Astrocyte (in vitro differentiated cells and primary cell): ENCODE results near the gene TCF20. TPM values are rescaled to one million over a fixed set of nuclear protein-coding genes. Genes with fewer than 3 reads are reported as not detected.

Experiments
- DNase-seq: peaks from one replicate; pipeline ENCODE4 v3.0.0-alpha.2; 2010; ENCODE audit warnings: low read depth
- FAIRE-seq: peaks from 2 replicates; lab custom pipeline; 2011; peaks lifted over from hg19 to GRCh38; lab: Jason Lieb, UNC
- H2AFZ ChIP-seq: 2 replicates; pipeline ENCODE4 v1.6.0; 2012; ENCODE audit warnings: low read depth, low read length, inconsistent platforms
- H3K27ac ChIP-seq: 2 replicates; pipeline ENCODE4 v1.5.1; 2011; ENCODE audit warnings: low read depth, low read length, inconsistent platforms
- H3K27me3 ChIP-seq: 2 replicates; pipeline ENCODE4 v1.6.0; 2011; ENCODE audit warnings: low read length, inconsistent platforms; ENCODE audit not compliant: insufficient read depth
- H3K36me3 ChIP-seq: 2 replicates; pipeline ENCODE4 v1.5.1; 2011; ENCODE audit warnings: low read length, inconsistent platforms; ENCODE audit not compliant: insufficient read depth
- H3K4me1 ChIP-seq: 2 replicates; pipeline ENCODE4 v1.5.1; 2011; ENCODE audit warnings: low read length, inconsistent platforms; ENCODE audit not compliant: insufficient read depth
- H3K4me2 ChIP-seq: 2 replicates; pipeline ENCODE4 v1.6.0; 2012; ENCODE audit warnings: low read length, inconsistent platforms
- H3K4me3 ChIP-seq: 2 replicates; pipeline ENCODE4 v1.5.1; 2011; ENCODE audit warnings: low read depth, mild to moderate bottlenecking, low read length, inconsistent platforms; ENCODE audit not compliant: insufficient read depth
- H3K79me2 ChIP-seq: 2 replicates; pipeline ENCODE4 v1.6.0; 2012; ENCODE audit warnings: mild to moderate bottlenecking, low read length, inconsistent platforms; ENCODE audit not compliant: insufficient read depth
- H3K9ac ChIP-seq: 2 replicates; pipeline ENCODE4 v1.6.0; 2012; ENCODE audit warnings: mild to moderate bottlenecking, low read length, inconsistent platforms
- H3K9me3 ChIP-seq: 2 replicates; pipeline ENCODE4 v1.5.1; 2012; ENCODE audit warnings: low read depth, mild to moderate bottlenecking, low read length, inconsistent platforms; ENCODE audit not compliant: insufficient read depth
- H4K20me1 ChIP-seq: 2 replicates; pipeline ENCODE4 v1.6.0; 2012; ENCODE audit warnings: low read length, inconsistent platforms; ENCODE audit not compliant: insufficient read depth
- H3K27ac Mint-ChIP-seq: one replicate; pipeline ENCODE4 v1.8.0; 2021; ENCODE audit warnings: mild to moderate bottlenecking, mixed read lengths; ENCODE audit not compliant: unreplicated experiment
- H3K27me3 Mint-ChIP-seq: one replicate; pipeline ENCODE4 v1.8.0; 2021; ENCODE audit warnings: low read depth, mixed read lengths; ENCODE audit not compliant: unreplicated experiment
- H3K36me3 Mint-ChIP-seq: one replicate; pipeline ENCODE4 v1.8.0; 2021; ENCODE audit warnings: low read depth, mixed read lengths; ENCODE audit not compliant: unreplicated experiment
- H3K4me1 Mint-ChIP-seq: one replicate; pipeline ENCODE4 v1.8.0; 2021; ENCODE audit warnings: low read depth, mixed read lengths; ENCODE audit not compliant: unreplicated experiment
- H3K4me3 Mint-ChIP-seq: one replicate; pipeline ENCODE4 v1.8.0; 2021; ENCODE audit warnings: mild to moderate bottlenecking, moderate library complexity, mixed read lengths; ENCODE audit not compliant: unreplicated experiment
- H3K9me3 Mint-ChIP-seq: one replicate; pipeline ENCODE4 v1.8.0; 2021; ENCODE audit warnings: mild to moderate bottlenecking, mixed read lengths; ENCODE audit not compliant: unreplicated experiment
- EZH2 ChIP-seq: IDR thresholded peaks from 2 replicates; pipeline ENCODE4 v1.6.1; 2012; ENCODE audit warnings: mild to moderate bottlenecking, low read length, inconsistent platforms; ENCODE audit not compliant: insufficient read depth
- total RNA-seq: library from RNA; stranded (reverse); gene quantifications from 2 replicates; pipeline ENCODE4 v1.2.1, GENCODE V29; 2021
- TF ChIP-seq, protein P1 (sequence below): IDR thresholded peaks from 2 replicates; pipeline ENCODE4 v1.5.1; 2011; ENCODE audit warnings: low read depth, mild to moderate bottlenecking, inconsistent platforms, low read length, moderate library complexity; ENCODE audit not compliant: insufficient read depth

The TCF20 gene
- total RNA-seq, 1 donor from 2014 or later: 37.6 TPM

DNA sequence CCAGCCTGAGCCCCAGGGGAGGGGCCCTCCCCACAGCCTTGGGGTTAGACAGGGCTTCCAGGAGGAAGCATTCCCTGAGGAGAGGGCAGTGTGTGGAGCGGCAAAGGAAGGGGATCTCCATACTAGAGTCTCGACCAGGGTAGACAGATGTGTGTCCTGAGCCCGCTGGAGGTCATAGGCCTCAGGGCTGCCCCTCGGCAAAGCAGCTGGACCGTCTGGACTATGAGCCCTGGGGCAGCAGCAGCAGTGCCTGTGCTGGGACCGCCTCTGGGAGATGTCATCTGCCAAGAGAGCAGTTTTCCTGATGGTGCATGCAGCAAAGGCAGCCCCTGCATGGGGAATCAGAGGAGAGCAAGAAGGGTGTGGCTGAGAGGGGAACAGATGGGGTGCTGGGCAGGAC is 20.8 kb upstream of the TCF20 start:
- Mint-ChIP-seq H3K4me3 (no peak overlapping the region), H3K27me3 (peaks cover 52% of the 10 kb centered on the region)
- FAIRE-seq: no peak

DNA sequence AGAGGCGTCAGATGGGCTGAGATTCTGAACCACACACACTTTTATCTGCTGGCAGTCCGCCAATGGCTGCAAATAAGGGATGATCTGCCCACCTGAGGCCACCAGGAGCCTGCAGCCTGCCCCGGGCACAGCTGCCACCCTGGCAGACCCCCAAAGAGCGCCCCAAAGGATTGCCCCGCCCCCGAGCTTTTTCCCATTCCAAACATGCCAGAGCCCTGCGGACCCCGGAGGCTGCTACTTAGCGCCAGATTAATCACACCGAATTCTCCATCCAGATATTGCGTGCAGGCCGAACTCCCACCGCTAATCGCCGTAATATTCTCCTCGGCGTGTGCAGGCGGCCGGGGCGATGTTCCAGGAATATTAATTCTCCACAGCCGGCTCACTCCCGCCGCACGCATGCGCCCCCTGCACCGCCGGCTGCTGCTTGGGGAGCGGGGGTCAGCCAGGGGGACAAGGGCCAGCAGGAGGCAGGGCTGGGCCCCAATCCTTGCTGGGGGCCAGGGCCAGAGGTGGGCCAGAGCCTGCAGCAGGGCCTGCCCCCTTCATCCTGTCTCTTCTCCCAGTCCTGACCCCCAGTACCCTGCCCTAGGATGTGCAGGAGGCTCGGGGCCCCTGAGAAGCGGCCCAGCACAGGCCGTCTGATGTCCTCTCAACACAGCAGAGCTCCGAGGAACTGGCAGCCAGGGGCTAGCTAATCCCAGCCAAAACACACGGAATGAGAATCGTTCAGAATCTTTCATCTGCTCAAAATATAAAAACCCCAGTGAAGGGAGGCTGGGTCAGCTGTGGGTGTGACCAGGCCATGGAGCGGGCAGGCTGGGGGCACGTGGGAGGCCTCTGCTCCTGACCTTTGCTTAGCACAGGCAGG is 19.5 kb upstream of the TCF20 start:
- H3K27ac Mint-ChIP-seq: no peak overlapping the region
- TF ChIP-seq, protein P1, sequence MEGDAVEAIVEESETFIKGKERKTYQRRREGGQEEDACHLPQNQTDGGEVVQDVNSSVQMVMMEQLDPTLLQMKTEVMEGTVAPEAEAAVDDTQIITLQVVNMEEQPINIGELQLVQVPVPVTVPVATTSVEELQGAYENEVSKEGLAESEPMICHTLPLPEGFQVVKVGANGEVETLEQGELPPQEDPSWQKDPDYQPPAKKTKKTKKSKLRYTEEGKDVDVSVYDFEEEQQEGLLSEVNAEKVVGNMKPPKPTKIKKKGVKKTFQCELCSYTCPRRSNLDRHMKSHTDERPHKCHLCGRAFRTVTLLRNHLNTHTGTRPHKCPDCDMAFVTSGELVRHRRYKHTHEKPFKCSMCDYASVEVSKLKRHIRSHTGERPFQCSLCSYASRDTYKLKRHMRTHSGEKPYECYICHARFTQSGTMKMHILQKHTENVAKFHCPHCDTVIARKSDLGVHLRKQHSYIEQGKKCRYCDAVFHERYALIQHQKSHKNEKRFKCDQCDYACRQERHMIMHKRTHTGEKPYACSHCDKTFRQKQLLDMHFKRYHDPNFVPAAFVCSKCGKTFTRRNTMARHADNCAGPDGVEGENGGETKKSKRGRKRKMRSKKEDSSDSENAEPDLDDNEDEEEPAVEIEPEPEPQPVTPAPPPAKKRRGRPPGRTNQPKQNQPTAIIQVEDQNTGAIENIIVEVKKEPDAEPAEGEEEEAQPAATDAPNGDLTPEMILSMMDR: no peak
- no peak for TF ChIP-seq EZH2
- Histone ChIP-seq H3K4me3 (no peak overlapping the region), H3K4me1 (no peaks in the 10 kb centered on the region), H2AFZ (no peak overlapping the region), H3K27ac (no peak overlapping the region), H3K36me3 (no peaks in the 10 kb centered on the region), H4K20me1 (peaks cover 60% of the 10 kb centered on the region), H3K27me3 (peaks cover 12% of the 10 kb centered on the region), H3K4me2 (peak overlapping the region; percentile 35), H3K9ac (no peak overlapping the region), H3K79me2 (no peaks in the 10 kb centered on the region), H3K9me3 (no peaks in the 10 kb centered on the region)
- no peaks in the 10 kb centered on the region for H3K4me1 Mint-ChIP-seq
- H3K36me3 Mint-ChIP-seq: no peaks in the 10 kb centered on the region
- peak; percentile 20 for DNase-seq
- no peak overlapping the region for H3K4me3 Mint-ChIP-seq
- no peak for FAIRE-seq
- H3K27me3 Mint-ChIP-seq: peaks cover 59% of the 10 kb centered on the region
- H3K9me3 Mint-ChIP-seq: no peaks in the 10 kb centered on the region

More for the DNA sequence above, 20.8 kb upstream of the TCF20 start:
- H3K9me3 Mint-ChIP-seq: no peaks in the 10 kb centered on the region
- no peak overlapping the region for H3K4me2 ChIP-seq
- no peaks in the 10 kb centered on the region for H3K4me1 Mint-ChIP-seq
- no peak overlapping the region for H3K27ac Mint-ChIP-seq
- H3K36me3 ChIP-seq: no peaks in the 10 kb centered on the region
- no peak overlapping the region for H3K9ac ChIP-seq
- no peak overlapping the region for H3K27ac ChIP-seq
- H3K9me3 ChIP-seq: no peaks in the 10 kb centered on the region
- peaks cover 9% of the 10 kb centered on the region for H3K27me3 ChIP-seq
- no peak for DNase-seq
- H3K36me3 Mint-ChIP-seq: no peaks in the 10 kb centered on the region
- no peak overlapping the region for H2AFZ ChIP-seq
- peaks cover 62% of the 10 kb centered on the region for H4K20me1 ChIP-seq
- H3K4me1 ChIP-seq: no peaks in the 10 kb centered on the region
- H3K79me2 ChIP-seq: no peaks in the 10 kb centered on the region
- TF ChIP-seq, protein P1: no peak
- TF ChIP-seq EZH2: no peak
- H3K4me3 ChIP-seq: no peak overlapping the region

DNA sequence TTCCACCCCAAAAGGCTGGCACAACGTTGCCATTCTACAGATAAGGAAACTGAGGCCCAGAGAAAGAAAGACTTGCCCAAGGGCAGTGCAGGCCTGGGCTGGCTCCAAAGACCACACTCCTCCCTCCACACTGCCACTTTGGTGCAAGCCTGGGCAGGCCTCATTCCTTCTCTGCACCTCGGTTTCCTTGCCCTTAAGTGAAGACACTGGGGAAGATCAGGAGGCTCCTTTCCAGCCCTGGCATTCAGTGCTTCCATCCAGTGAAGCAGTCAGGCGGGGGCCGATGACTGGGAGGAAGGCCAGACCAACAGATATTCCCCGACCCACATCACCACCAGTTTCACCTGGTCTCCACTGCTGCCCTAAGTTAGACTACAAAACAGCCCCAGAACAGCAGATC is 18.3 kb upstream of the TCF20 start:
- no peak overlapping the region for H3K4me2 ChIP-seq
- H3K27ac ChIP-seq: no peak overlapping the region
- no peak overlapping the region for H3K9ac ChIP-seq
- Mint-ChIP-seq H3K4me3 (no peak overlapping the region), H3K9me3 (no peaks in the 10 kb centered on the region), H3K4me1 (no peaks in the 10 kb centered on the region), H3K27ac (no peak overlapping the region), H3K27me3 (peaks cover 62% of the 10 kb centered on the region), H3K36me3 (no peaks in the 10 kb centered on the region)
- H3K27me3 ChIP-seq: peaks cover 23% of the 10 kb centered on the region
- DNase-seq (no peak), FAIRE-seq (no peak)
- H3K9me3 ChIP-seq: no peaks in the 10 kb centered on the region
- no peaks in the 10 kb centered on the region for H3K36me3 ChIP-seq
- no peak overlapping the region for H2AFZ ChIP-seq
- peaks cover 59% of the 10 kb centered on the region for H4K20me1 ChIP-seq
- H3K4me3 ChIP-seq: no peak overlapping the region
- no peaks in the 10 kb centered on the region for H3K79me2 ChIP-seq
- H3K4me1 ChIP-seq: no peaks in the 10 kb centered on the region
- no peak for TF ChIP-seq EZH2
- TF ChIP-seq, protein P1: no peak
